Body of pancreas (tissue), 4 donors: ENCODE results near the gene RADX. TPM values are rescaled to one million over a fixed set of nuclear protein-coding genes. Genes with fewer than 3 reads are reported as not detected.

ENCODE experiments used
- ATAC-seq: fragments of 150-250 bp; one replicate; pipeline ENCODE4 v1.9.1; 2016
- DNase-seq, 4 donors: peaks; one replicate each; pipeline ENCODE4 v3.0.0-alpha.2; 2019
- H3K27ac ChIP-seq, 4 donors: fragments of 200-600 bp; sonication (generic); 1 replicate in 3 of 4; 2 replicates in 1 of 4; pipeline versions ENCODE4 v1.5.1 to v1.6.1; 2016 to 2019; ENCODE audit warnings: mild to moderate bottlenecking in 1 of 4, mixed read lengths in 1 of 4, moderate library complexity in 1 of 4
- H3K27me3 ChIP-seq, 2 donors: fragments of 200-600 bp; sonication (generic); one replicate each; pipeline ENCODE4 v1.6.0; 2016; ENCODE audit warnings: mild to moderate bottlenecking in 1 of 2
- H3K36me3 ChIP-seq, 2 donors: fragments of 200-600 bp; sonication (generic); replicated peaks in 1 of 2; 2 replicates each; pipeline ENCODE4 v1.5.1; 2016; ENCODE audit warnings: low read depth in 2 of 2; ENCODE audit not compliant: insufficient read depth in 1 of 2
- H3K4me1 ChIP-seq: fragments of 200-600 bp; sonication (generic); one replicate; pipeline ENCODE4 v1.6.0; 2016
- H3K4me3 ChIP-seq, 2 donors: fragments of 200-600 bp; sonication (generic); 1 replicate in 1 of 2; 2 replicates in 1 of 2; pipeline ENCODE4 v1.5.1; 2016 to 2019
- H3K9me3 ChIP-seq, 3 donors: fragments of 200-600 bp; sonication (generic); 1 replicate in 2 of 3; 2 replicates in 1 of 3; pipeline ENCODE4 v1.5.1; 2016
- POLR2A ChIP-seq, 3 donors: fragments of 450-650 bp; IDR thresholded peaks; one replicate each; pipeline ENCODE4 v1.6.1; 2016; ENCODE audit warnings: antibody characterized with exemption in 3 of 3, mild to moderate bottlenecking in 2 of 3
- WGBS, 2 donors: methylation state at CpG; one replicate each; pipeline ENCODE4 v1.1.5; 2017; 5-methylcytosine and 5-hydroxymethylcytosine counted together
- intact Hi-C: fragments of 100-400 bp; cut with DNase I; formaldehyde crosslinking; loops from one replicate; pipeline ENCODE4 v1.15.1; 2023
- total RNA-seq, 2 donors: library from RNA; depleted of rRNA; stranded (reverse); fragments of >200 nt; gene quantifications; one replicate each; pipeline ENCODE4 v1.1.0, GENCODE V29; 2016
- TF ChIP-seq, protein P1 (sequence below), 7 experiments: fragments of 450-650 bp in 4 of 7; fragments of 200-600 bp in 3 of 7; sonication (generic) in 3 of 7; IDR thresholded peaks; one replicate each; pipeline ENCODE4 v1.5.1; 2016 to 2019; ENCODE audit warnings: antibody characterized with exemption in 7 of 7

RADX gene
- total RNA-seq, 2 donors from 2014 or later: 2.3 to 5.7 TPM

DNA sequence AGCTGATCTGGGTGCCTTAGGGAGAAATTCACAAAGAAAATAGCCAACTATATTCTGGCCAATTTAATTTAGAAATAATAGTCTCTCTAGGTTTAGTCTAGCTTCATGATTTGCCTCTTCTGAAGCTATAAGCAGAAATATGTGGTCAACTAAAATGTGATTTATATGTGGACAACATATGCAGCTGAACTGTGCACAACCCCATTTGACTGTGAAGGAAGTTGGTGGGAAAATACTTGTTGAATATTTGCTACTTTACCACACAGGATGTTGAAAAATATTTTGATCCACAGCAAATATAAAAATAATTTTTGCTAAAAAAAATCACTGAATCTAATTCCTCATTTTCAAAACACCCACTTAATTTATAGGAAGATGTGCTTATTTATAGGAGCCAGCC, 99.0 kb downstream of the RADX start:
- DNase-seq (no peak), ATAC-seq (no peak)
- no peaks in the 10 kb centered on the region for H3K27me3 ChIP-seq
- no peak overlapping the region for H3K4me3 ChIP-seq
- no peaks in the 10 kb centered on the region for H3K36me3 ChIP-seq
- TF ChIP-seq, protein P1, sequence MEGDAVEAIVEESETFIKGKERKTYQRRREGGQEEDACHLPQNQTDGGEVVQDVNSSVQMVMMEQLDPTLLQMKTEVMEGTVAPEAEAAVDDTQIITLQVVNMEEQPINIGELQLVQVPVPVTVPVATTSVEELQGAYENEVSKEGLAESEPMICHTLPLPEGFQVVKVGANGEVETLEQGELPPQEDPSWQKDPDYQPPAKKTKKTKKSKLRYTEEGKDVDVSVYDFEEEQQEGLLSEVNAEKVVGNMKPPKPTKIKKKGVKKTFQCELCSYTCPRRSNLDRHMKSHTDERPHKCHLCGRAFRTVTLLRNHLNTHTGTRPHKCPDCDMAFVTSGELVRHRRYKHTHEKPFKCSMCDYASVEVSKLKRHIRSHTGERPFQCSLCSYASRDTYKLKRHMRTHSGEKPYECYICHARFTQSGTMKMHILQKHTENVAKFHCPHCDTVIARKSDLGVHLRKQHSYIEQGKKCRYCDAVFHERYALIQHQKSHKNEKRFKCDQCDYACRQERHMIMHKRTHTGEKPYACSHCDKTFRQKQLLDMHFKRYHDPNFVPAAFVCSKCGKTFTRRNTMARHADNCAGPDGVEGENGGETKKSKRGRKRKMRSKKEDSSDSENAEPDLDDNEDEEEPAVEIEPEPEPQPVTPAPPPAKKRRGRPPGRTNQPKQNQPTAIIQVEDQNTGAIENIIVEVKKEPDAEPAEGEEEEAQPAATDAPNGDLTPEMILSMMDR (IDR thresholded peaks at IDR 0.05): no peak
- no peak for TF ChIP-seq POLR2A (IDR thresholded peaks at IDR 0.05)
- H3K4me1 ChIP-seq: peaks cover 4% of the 10 kb centered on the region
- no peaks in the 10 kb centered on the region for H3K9me3 ChIP-seq
- H3K27ac ChIP-seq: no peak overlapping the region
- intact Hi-C loops: no loop called here

DNA sequence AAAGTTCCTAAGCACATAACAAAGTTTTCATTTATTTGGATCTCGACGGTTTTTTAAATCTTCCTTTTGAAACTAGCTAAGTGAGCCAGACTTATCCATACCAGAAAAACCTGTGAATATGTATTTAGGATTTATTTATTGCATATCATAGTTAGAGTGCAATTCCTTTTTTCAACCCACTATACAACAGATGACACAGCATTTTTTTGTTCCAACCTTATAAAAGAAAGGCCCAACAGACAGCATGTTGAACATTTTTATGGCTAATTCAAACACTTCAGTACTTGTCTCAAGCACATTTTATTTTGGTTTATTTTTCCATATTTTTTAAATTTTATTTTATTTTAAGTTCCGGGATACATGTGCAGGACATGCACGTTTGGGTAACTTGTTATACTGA, 99.6 kb downstream of the RADX start:
- Histone ChIP-seq H3K4me1 (peaks cover 10% of the 10 kb centered on the region), H3K4me3 (no peak overlapping the region), H3K36me3 (no peaks in the 10 kb centered on the region), H3K9me3 (no peaks in the 10 kb centered on the region), H3K27me3 (no peaks in the 10 kb centered on the region), H3K27ac (no peak overlapping the region)
- 82 to 88% methylated on average over 4 of the region's 4 CpGs for WGBS, 2 donors
- intact Hi-C loops: no loop called here
- ATAC-seq: no peak
- no peak for DNase-seq
- TF ChIP-seq, protein P1 (IDR thresholded peaks at IDR 0.05): no peak
- TF ChIP-seq POLR2A (IDR thresholded peaks at IDR 0.05): no peak

DNA sequence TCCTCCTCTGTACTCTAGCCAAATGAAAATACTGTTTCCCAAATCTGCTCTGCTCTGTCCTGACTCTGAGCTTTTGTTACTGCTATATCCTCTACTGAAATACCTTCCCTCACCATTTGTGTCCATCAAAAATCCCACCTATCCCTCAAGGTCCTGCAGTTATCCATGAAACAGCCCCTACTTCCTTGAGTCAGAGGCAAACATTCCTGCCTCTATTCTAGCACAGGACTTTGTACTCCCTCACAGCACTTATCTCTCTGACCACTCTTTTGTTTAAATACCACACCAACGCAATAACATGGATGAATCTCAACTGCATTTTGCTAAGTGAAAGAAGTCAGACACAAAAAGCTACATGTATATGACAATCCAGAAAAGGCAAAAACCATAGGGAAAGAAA, 104.2 kb downstream of the RADX start:
- H3K4me1 ChIP-seq: peaks cover 22% of the 10 kb centered on the region
- no peaks in the 10 kb centered on the region for H3K27me3 ChIP-seq
- H3K4me3 ChIP-seq: no peak overlapping the region
- no peak for TF ChIP-seq POLR2A (IDR thresholded peaks at IDR 0.05)
- TF ChIP-seq, protein P1 (IDR thresholded peaks at IDR 0.05): no peak
- H3K9me3 ChIP-seq: no peaks in the 10 kb centered on the region
- H3K27ac ChIP-seq: peak overlapping the region in 1 of 4 donors; percentile 11
- no peaks in the 10 kb centered on the region for H3K36me3 ChIP-seq
- intact Hi-C loops: no loop called here
- DNase-seq: no peak
- no peak for ATAC-seq
- WGBS, 2 donors: 10 to 24% methylated on average over 1 of the region's 1 CpG

DNA sequence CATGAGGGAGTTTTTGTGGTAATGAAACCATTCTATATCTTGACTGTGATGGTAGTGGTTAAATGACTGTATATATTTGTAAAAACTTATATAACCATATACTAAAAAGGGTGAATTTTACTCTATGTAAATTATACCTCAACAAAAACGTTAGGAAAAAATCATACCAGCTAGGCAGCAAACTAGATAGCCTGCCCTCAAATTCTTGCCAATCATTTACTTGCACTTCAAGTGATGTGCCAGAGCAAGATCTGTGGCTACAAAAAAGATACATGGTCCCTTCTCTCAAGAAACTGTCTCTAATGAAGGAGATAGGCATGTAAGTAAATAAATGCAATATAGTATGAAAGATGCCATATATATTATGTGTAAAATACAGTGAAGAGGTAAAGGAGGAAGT, 104.7 kb downstream of the RADX start:
- intact Hi-C loops: no loop called here
- ATAC-seq (no peak), DNase-seq (no peak)
- no peaks in the 10 kb centered on the region for H3K27me3 ChIP-seq
- peaks cover 22% of the 10 kb centered on the region for H3K4me1 ChIP-seq
- no peak overlapping the region for H3K4me3 ChIP-seq
- TF ChIP-seq POLR2A (IDR thresholded peaks at IDR 0.05): no peak
- TF ChIP-seq, protein P1 (IDR thresholded peaks at IDR 0.05): no peak
- H3K9me3 ChIP-seq: no peaks in the 10 kb centered on the region
- no peaks in the 10 kb centered on the region for H3K36me3 ChIP-seq
- WGBS, 2 donors: 0 to 9% methylated on average over 1 of the region's 1 CpG
- H3K27ac ChIP-seq: peak overlapping the region in 1 of 4 donors; percentile 11

DNA sequence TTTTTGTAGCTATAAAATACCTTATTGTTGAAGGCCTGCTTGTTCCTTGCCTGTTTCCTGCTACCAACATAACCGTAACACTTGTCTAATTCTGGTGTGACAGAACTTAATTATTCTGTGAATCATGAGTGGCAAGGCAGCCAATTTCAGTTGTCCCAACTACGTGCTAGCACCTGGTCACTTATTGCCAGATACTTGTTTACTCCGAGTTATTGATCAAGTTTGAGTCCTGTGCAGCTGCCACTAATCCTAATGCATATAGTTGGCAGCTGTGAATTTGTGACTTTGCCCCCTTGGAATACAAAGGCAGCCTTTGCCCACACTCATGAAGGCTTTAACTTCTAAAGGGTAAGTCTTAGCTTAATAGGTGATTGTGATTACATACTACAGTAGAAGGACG, 106.9 kb downstream of the RADX start:
- DNase-seq: peak; percentile 10 to 40 (median 16)
- intact Hi-C loops: no loop called here
- Histone ChIP-seq H3K27me3 (no peaks in the 10 kb centered on the region), H3K27ac (peak overlapping the region in 3 of 4 donors; percentile 17 to 59 (median 58)), H3K4me1 (peaks cover 22% of the 10 kb centered on the region), H3K9me3 (no peaks in the 10 kb centered on the region), H3K4me3 (no peak overlapping the region), H3K36me3 (no peaks in the 10 kb centered on the region)
- TF ChIP-seq POLR2A (IDR thresholded peaks at IDR 0.05): no peak
- TF ChIP-seq, protein P1 (IDR thresholded peaks at IDR 0.05): no peak
- peak; percentile 50 for ATAC-seq
- 12% methylated on average over 4 of the region's 4 CpGs for WGBS, 2 donors
